ENCODE measurements around the gene TREML2.

The TREML2 gene

GRCh38 chr6:41150671-41151070 is 50.3 kb downstream of the TREML2 start:
- no peak for DNase-seq (ENCODE audit: low spot score)

- no peak for DNase-seq (ENCODE audit: low spot score)
Measured at GRCh38 chr6:41147917-41148316, 53.0 kb downstream of the TREML2 start.

Measured in CD4-positive, alpha-beta T cell treated with Interleukin-15 for 4 hours (primary cell).